ENCODE measurements around the gene KIR2DL4.
"Not testable (repeated sequence)": the region's sequence is repeated elsewhere in the genome, so short reads cannot be mapped to it uniquely, and the experiment has no call there.

DNA sequence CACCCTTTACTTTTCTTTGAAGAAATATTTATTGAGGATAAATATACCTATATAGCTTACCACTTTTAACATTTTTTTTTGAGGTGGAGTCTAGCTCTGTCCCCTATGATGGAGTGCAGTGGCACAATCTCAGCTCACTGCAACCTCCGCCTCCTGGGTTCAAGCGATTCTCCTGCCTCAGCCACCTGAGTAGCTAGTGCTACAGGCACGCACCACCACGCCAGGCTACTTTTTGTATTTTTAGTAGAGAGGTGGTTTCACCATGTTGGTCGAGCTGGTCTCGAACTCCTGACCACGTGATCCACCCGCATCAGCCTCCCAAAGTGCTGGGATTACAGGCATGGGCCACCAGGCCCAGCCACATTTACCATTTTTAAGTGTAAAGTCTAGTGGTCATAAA, 27.6 kb upstream of the KIR2DL4 start:
- not testable (repeated sequence) for TF ChIP-seq POLR2A (IDR thresholded peaks at IDR 0.05)
- TF ChIP-seq, protein P1, sequence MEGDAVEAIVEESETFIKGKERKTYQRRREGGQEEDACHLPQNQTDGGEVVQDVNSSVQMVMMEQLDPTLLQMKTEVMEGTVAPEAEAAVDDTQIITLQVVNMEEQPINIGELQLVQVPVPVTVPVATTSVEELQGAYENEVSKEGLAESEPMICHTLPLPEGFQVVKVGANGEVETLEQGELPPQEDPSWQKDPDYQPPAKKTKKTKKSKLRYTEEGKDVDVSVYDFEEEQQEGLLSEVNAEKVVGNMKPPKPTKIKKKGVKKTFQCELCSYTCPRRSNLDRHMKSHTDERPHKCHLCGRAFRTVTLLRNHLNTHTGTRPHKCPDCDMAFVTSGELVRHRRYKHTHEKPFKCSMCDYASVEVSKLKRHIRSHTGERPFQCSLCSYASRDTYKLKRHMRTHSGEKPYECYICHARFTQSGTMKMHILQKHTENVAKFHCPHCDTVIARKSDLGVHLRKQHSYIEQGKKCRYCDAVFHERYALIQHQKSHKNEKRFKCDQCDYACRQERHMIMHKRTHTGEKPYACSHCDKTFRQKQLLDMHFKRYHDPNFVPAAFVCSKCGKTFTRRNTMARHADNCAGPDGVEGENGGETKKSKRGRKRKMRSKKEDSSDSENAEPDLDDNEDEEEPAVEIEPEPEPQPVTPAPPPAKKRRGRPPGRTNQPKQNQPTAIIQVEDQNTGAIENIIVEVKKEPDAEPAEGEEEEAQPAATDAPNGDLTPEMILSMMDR (IDR thresholded peaks at IDR 0.05): not testable (repeated sequence)
